ENCODE results near the gene C3orf85. TPM values are rescaled to one million over a fixed set of nuclear protein-coding genes. Genes with fewer than 3 reads are reported as not detected.

C3orf85 gene
- polyA plus RNA-seq (2013, experiment 1 of 2): not detected
- polyA plus RNA-seq (2013, experiment 2 of 2): not detected

- WGBS, 2 experiments (ENCODE audit: insufficient coverage in 2 of 2): 86 to 100% methylated on average over 1 of the region's 3 CpGs
- Histone ChIP-seq H3K9me3 (ENCODE audit: control insufficient read depth, low read length) (no peaks in the 10 kb centered on the region), H3K4me1 (ENCODE audit: control insufficient read depth, insufficient read depth, low read length, poor library complexity, severe bottlenecking) (no peaks in the 10 kb centered on the region), H3K4me3 (ENCODE audit: extremely low read depth, insufficient read depth, low read length, poor library complexity, severe bottlenecking) (no peak within 1 kb of the TSS), H3K27ac (ENCODE audit: low read depth, low read length, severe bottlenecking) (no peak within 1 kb of the TSS), H3K36me3 (ENCODE audit: control insufficient read depth, insufficient read depth, low read length) (no peaks in the 10 kb centered on the region)
Measured at GRCh38 chr3:109136523-109136922, at the start of gene C3orf85. TSS of gene C3orf85 (plus strand) at chr3:109136719. CDS start at chr3:109136848, 129 bp downstream.

DNA sequence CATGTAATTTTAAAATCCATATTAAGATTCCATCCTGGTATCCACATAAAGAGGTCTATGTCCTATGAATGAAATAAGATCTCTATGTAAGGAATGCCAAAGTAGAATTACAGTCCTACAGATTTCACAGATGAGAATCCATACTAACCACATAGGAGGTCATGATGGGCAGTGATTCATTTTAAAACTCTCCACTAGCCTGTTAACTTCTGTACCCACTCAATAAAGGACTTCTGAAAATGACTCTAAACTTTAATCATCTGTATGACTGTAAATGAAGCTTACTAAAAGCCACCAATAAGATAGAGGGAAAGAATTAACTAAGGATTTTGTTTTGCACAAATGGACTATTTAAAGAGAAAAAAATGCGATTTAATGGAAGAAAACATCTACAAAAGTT, 47.3 kb upstream of the C3orf85 start:
- no peak overlapping the region for H3K27ac ChIP-seq (ENCODE audit: low read depth, low read length, severe bottlenecking)
- WGBS, 2 experiments (ENCODE audit: insufficient coverage in 2 of 2): 100% methylated on average over 1 of the region's 1 CpG; no CpG with 5 or more reads in 1 of the 2 experiments

GRCh38 chr3:109091846-109092245, 44.7 kb upstream of the C3orf85 start:
- 83 to 89% methylated on average over 1 of the region's 2 CpGs for WGBS, 2 experiments (ENCODE audit: insufficient coverage in 2 of 2)

More for the DNA sequence above, 47.3 kb upstream of the C3orf85 start:
- no peaks in the 10 kb centered on the region for H3K4me1 ChIP-seq (ENCODE audit: control insufficient read depth, insufficient read depth, low read length, poor library complexity, severe bottlenecking)
- no peak overlapping the region for H3K4me3 ChIP-seq (ENCODE audit: extremely low read depth, insufficient read depth, low read length, poor library complexity, severe bottlenecking)
- no peaks in the 10 kb centered on the region for H3K36me3 ChIP-seq (ENCODE audit: control insufficient read depth, insufficient read depth, low read length)
- no peaks in the 10 kb centered on the region for H3K9me3 ChIP-seq (ENCODE audit: control insufficient read depth, low read length)

DNA sequence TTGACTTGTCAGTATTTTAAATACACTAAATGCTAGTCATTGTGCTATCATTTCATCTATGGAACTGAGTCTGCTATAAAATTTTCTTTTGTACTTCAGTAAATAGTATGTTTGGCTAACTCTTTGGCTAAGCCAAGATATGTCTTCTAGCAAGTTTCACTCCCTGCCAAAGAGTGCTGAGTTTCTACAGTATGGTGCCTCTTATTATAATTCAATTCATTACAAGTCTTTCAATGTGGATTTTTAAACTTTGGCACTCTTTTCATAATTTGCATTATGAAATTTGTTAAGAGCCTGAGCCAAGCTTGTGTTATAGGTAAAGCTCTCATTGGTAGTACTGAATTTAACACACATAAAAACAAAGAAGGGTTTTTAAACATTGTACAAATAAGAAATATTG, 43.0 kb upstream of the C3orf85 start:
- Histone ChIP-seq H3K27ac (ENCODE audit: low read depth, low read length, severe bottlenecking) (no peak overlapping the region), H3K9me3 (ENCODE audit: control insufficient read depth, low read length) (no peaks in the 10 kb centered on the region), H3K4me1 (ENCODE audit: control insufficient read depth, insufficient read depth, low read length, poor library complexity, severe bottlenecking) (no peaks in the 10 kb centered on the region), H3K4me3 (ENCODE audit: extremely low read depth, insufficient read depth, low read length, poor library complexity, severe bottlenecking) (no peak overlapping the region), H3K36me3 (ENCODE audit: control insufficient read depth, insufficient read depth, low read length) (no peaks in the 10 kb centered on the region)

More at GRCh38 chr3:109091846-109092245, 44.7 kb upstream of the C3orf85 start:
- no peak overlapping the region for H3K27ac ChIP-seq (ENCODE audit: low read depth, low read length, severe bottlenecking)
- no peaks in the 10 kb centered on the region for H3K9me3 ChIP-seq (ENCODE audit: control insufficient read depth, low read length)
- no peaks in the 10 kb centered on the region for H3K4me1 ChIP-seq (ENCODE audit: control insufficient read depth, insufficient read depth, low read length, poor library complexity, severe bottlenecking)
- no peak overlapping the region for H3K4me3 ChIP-seq (ENCODE audit: extremely low read depth, insufficient read depth, low read length, poor library complexity, severe bottlenecking)
- H3K36me3 ChIP-seq (ENCODE audit: control insufficient read depth, insufficient read depth, low read length): no peaks in the 10 kb centered on the region

- WGBS, 2 experiments (ENCODE audit: insufficient coverage in 2 of 2): no CpG with 5 or more reads among the region's 1 CpG
- Histone ChIP-seq H3K9me3 (ENCODE audit: control insufficient read depth, low read length) (no peaks in the 10 kb centered on the region), H3K4me3 (ENCODE audit: extremely low read depth, insufficient read depth, low read length, poor library complexity, severe bottlenecking) (no peak overlapping the region), H3K27ac (ENCODE audit: low read depth, low read length, severe bottlenecking) (no peak overlapping the region), H3K4me1 (ENCODE audit: control insufficient read depth, insufficient read depth, low read length, poor library complexity, severe bottlenecking) (no peaks in the 10 kb centered on the region), H3K36me3 (ENCODE audit: control insufficient read depth, insufficient read depth, low read length) (no peaks in the 10 kb centered on the region)
Measured at GRCh38 chr3:109095166-109095565, 41.4 kb upstream of the C3orf85 start.

DNA sequence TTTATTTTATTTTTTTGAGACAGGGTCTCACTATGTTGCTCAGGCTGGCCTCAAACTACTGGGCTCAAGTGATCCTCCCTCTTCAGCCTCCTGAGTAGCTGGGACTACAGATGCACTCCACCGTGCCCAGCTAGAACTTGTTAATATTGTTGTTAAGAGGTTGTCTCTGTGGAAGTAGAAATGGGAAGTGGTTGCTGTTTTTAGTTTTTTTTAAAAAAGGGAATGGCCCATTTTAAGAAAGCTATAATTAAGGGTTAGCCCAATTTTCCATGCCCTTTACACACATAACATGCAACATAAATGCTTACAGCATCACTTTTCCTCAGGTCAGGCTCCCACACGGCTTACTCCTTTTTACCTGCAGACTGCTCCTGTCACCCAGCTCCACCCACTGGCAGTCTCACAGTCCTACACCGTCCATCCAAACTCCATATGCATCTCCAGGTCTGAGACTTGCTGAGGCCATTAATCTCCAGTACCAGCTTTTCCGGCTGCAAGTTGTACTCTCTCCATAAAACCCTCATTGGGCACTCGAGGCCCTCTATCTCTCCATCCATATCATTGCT, 38.4 kb upstream of the C3orf85 start:
- Histone ChIP-seq H3K4me3 (ENCODE audit: extremely low read depth, insufficient read depth, low read length, poor library complexity, severe bottlenecking) (no peak overlapping the region), H3K4me1 (ENCODE audit: control insufficient read depth, insufficient read depth, low read length, poor library complexity, severe bottlenecking) (peaks cover 4% of the 10 kb centered on the region), H3K27ac (ENCODE audit: low read depth, low read length, severe bottlenecking) (no peak overlapping the region), H3K36me3 (ENCODE audit: control insufficient read depth, insufficient read depth, low read length) (no peaks in the 10 kb centered on the region), H3K9me3 (ENCODE audit: control insufficient read depth, low read length) (no peaks in the 10 kb centered on the region)
- 60 to 67% methylated on average over 4 of the region's 5 CpGs for WGBS, 2 experiments (ENCODE audit: insufficient coverage in 2 of 2)

GRCh38 chr3:109109574-109109973, 26.9 kb upstream of the C3orf85 start:
- Histone ChIP-seq H3K27ac (ENCODE audit: low read depth, low read length, severe bottlenecking) (no peak overlapping the region), H3K9me3 (ENCODE audit: control insufficient read depth, low read length) (no peaks in the 10 kb centered on the region), H3K36me3 (ENCODE audit: control insufficient read depth, insufficient read depth, low read length) (no peaks in the 10 kb centered on the region), H3K4me1 (ENCODE audit: control insufficient read depth, insufficient read depth, low read length, poor library complexity, severe bottlenecking) (no peaks in the 10 kb centered on the region), H3K4me3 (ENCODE audit: extremely low read depth, insufficient read depth, low read length, poor library complexity, severe bottlenecking) (no peak overlapping the region)
- WGBS, 2 experiments (ENCODE audit: insufficient coverage in 2 of 2): 82 to 91% methylated on average over 4 of the region's 4 CpGs

DNA sequence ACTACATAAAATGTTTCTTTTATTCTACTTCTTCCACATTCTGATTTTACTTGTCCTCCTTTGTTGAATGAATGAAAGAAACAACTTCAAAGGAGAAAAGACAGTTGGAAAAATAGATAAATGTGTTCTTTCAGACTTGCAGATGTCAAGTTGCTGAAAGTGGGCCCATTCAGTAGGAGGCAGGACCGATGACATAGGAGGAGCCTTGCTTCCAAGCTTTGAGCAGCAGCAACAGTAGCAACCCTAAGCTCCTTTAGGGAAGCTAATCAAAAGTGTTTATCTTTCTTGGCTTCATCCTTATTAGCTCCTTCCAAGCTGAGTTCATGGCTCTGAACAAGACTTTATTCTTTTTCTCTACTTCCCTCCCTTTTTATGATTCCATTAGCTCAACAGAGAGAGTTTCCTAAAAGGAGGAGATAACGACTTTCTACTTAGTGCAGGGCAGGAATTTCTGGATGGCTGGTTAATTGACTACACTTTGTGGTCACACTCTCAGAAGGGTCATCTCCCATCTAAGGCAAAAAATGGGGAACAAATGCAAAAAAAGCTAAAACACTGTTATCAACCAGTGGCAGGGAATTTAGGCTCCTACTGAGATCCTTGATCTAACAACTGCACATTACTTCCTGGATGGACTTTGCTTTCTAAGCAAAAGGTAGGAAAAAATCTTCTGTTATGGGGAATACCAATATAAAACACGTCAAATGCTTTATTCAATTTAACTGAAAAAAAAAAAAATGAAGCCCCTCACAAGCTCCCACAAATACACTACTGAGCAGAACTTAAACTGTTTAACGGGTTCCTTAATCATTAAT, 23.4 kb upstream of the C3orf85 start:
- Histone ChIP-seq H3K4me1 (ENCODE audit: control insufficient read depth, insufficient read depth, low read length, poor library complexity, severe bottlenecking) (no peaks in the 10 kb centered on the region), H3K36me3 (ENCODE audit: control insufficient read depth, insufficient read depth, low read length) (no peaks in the 10 kb centered on the region), H3K27ac (ENCODE audit: low read depth, low read length, severe bottlenecking) (peak overlapping the region; percentile 8), H3K4me3 (ENCODE audit: extremely low read depth, insufficient read depth, low read length, poor library complexity, severe bottlenecking) (no peak overlapping the region), H3K9me3 (ENCODE audit: control insufficient read depth, low read length) (no peaks in the 10 kb centered on the region)
- 89 to 100% methylated on average over 1 to 2 of the region's 4 CpGs for whole genome bisulfite sequencing, 2 experiments (ENCODE audit: insufficient coverage in 2 of 2)

DNA sequence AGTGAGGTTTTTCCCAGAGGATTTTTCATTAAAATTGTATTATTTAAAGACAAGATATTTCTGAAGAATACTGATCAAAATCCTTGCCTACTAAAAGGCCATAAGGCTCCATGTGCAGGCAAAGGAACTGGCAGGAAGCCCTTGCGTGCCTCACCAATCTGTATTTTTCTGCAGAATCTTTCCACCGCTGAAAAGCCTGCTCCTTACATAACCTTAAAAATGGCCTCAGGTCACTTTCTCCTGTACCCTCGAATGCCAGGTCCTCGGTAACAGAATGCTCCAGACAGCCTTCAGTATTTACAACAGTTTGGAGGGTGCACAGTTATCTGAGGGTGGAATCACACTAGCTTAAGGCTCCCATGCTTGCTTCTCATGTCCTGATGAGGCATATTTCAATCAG, 21.8 kb upstream of the C3orf85 start:
- no peak overlapping the region for H3K27ac ChIP-seq (ENCODE audit: low read depth, low read length, severe bottlenecking)
- no peaks in the 10 kb centered on the region for H3K9me3 ChIP-seq (ENCODE audit: control insufficient read depth, low read length)
- no peak overlapping the region for H3K4me3 ChIP-seq (ENCODE audit: extremely low read depth, insufficient read depth, low read length, poor library complexity, severe bottlenecking)
- 80 to 87% methylated on average over 2 to 4 of the region's 4 CpGs for WGBS, 2 experiments (ENCODE audit: insufficient coverage in 2 of 2)
- no peaks in the 10 kb centered on the region for H3K4me1 ChIP-seq (ENCODE audit: control insufficient read depth, insufficient read depth, low read length, poor library complexity, severe bottlenecking)
- no peaks in the 10 kb centered on the region for H3K36me3 ChIP-seq (ENCODE audit: control insufficient read depth, insufficient read depth, low read length)

GRCh38 chr3:109115451-109115850, 21.1 kb upstream of the C3orf85 start:
- Histone ChIP-seq H3K9me3 (ENCODE audit: control insufficient read depth, low read length) (no peaks in the 10 kb centered on the region), H3K27ac (ENCODE audit: low read depth, low read length, severe bottlenecking) (no peak overlapping the region), H3K4me1 (ENCODE audit: control insufficient read depth, insufficient read depth, low read length, poor library complexity, severe bottlenecking) (no peaks in the 10 kb centered on the region), H3K4me3 (ENCODE audit: extremely low read depth, insufficient read depth, low read length, poor library complexity, severe bottlenecking) (no peak overlapping the region), H3K36me3 (ENCODE audit: control insufficient read depth, insufficient read depth, low read length) (no peaks in the 10 kb centered on the region)
- WGBS, 2 experiments (ENCODE audit: insufficient coverage in 2 of 2): 83% methylated on average over 1 of the region's 2 CpGs; no CpG with 5 or more reads in 1 of the 2 experiments

DNA sequence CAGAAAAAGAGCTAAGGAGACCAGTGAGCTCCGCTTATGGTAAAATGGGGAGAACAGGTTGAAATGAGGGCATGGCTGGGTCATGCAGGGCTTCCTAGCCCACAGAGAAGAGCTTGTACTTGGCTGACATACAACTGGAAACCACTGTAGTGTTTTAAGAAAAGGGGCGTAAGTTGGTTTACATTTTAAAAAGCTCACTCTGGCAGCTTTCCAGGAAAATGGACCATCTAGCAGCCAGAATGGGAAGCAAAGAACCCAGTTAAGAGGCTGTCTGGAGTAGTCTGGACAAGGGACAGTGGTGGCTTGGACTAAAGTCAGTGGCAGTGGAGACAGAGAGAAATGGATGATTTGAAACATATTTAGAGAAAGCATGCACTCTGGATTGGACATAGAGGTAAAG, 20.5 kb upstream of the C3orf85 start:
- Histone ChIP-seq H3K27ac (ENCODE audit: low read depth, low read length, severe bottlenecking) (no peak overlapping the region), H3K9me3 (ENCODE audit: control insufficient read depth, low read length) (no peaks in the 10 kb centered on the region), H3K36me3 (ENCODE audit: control insufficient read depth, insufficient read depth, low read length) (no peaks in the 10 kb centered on the region), H3K4me3 (ENCODE audit: extremely low read depth, insufficient read depth, low read length, poor library complexity, severe bottlenecking) (no peak overlapping the region), H3K4me1 (ENCODE audit: control insufficient read depth, insufficient read depth, low read length, poor library complexity, severe bottlenecking) (no peaks in the 10 kb centered on the region)
- WGBS, 2 experiments (ENCODE audit: insufficient coverage in 2 of 2): 96 to 100% methylated on average over 2 of the region's 2 CpGs

All from mesodermal cell (in vitro differentiated cells).